Stimulated activated CD8-positive, alpha-beta memory T cell treated with anti-CD3 and anti-CD28 coated beads, Interleukin-12 subunit alpha, Interleukin-12 subunit beta, amount 100 ng/mL, for 24 hours (primary cell): ENCODE data around the gene SGCD.
"Not testable (repeated sequence)": the region's sequence is repeated elsewhere in the genome, so short reads cannot be mapped to it uniquely, and the experiment has no call there.

Experiments
- DNase-seq: peaks from one replicate; pipeline ENCODE4 v3.0.0-alpha.2; 2020; ENCODE audit errors: extremely low read depth

The SGCD gene

GRCh38 chr5:156570615-156571014, 243.7 kb downstream of the SGCD start:
- no peak for DNase-seq

DNA sequence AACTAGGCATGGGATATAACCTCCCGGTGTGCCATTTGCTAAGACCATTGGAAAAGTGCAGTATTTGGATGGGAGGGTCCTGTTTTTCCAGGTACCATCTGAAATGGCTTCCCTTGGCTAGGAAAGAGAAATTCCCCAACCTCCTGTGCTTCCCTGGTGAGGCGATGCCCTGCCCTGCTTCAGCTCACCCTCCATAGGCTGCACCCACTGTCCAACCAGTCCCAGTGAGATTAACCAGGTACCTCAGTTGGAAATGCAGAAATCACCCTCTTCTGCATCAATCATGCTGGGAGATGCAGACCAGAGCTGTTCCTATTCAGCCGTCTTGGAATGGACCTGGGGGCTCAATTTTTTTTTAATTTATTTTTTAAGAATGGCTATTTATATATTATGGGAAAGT, 254.8 kb downstream of the SGCD start:
- no peak for DNase-seq

DNA sequence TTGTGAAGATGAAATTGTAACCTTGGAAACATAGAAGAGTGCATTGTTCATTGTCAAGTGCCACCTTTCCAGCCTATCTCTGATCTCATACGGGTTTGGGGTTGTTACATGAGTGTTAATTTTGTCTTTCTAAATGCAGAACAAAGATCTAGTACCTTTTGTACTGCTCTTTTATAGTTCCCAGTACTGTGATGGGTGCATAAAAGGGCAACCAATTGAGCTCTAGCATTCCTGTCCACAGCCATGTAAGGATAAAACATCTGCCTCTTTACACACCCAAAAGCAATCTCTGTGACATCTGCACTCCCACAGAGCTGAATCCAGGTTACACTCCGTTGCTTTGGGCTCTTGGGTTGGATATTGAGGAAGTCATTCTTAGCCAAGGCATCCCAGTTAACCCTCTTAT, 255.2 kb downstream of the SGCD start:
- DNase-seq = no peak

GRCh38 chr5:156584871-156585270, 257.9 kb downstream of the SGCD start:
- no peak for DNase-seq

DNA sequence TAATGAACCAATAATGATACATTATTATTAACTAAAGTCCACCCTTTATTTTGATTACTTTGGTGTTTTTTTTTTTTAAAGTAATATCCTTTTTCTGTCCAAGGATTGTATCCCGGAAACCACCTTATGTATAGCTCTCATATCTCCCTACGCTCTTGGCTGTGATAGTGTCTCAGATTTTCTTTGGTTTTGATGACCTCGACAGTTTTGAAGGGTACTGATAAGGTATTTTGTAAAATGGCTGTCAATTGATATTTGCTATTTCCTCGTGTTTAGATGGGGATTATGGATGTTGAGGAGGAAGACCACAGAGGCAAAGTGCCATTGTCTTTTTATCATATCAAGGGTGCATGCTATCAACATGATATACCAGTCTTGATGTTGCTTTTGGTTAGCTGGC, 259.0 kb downstream of the SGCD start:
- DNase-seq = no peak

- no peak for DNase-seq
Measured at GRCh38 chr5:156587012-156587411, 260.0 kb downstream of the SGCD start.

DNA sequence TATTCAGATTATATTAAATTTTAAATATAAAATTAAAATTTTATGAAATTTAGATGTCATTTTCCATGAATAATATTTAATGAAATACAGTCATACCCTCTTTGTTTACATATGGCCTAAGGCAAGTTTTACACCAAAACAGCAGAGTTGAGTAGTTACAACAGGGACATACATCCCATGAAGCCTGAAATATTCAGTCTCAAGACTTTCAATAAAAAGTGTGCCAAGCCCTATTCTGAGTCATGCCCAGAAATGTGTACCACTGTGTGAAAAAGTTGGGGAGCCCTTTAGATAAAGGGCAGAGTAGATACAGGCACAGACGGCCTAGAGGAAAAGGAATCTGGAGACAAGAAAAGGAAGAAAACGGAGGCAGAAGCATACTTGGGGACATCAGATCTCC, 261.3 kb downstream of the SGCD start:
- no peak for DNase-seq

- no peak for DNase-seq
Measured at GRCh38 chr5:156589104-156589945, 262.4 kb downstream of the SGCD start.

DNA sequence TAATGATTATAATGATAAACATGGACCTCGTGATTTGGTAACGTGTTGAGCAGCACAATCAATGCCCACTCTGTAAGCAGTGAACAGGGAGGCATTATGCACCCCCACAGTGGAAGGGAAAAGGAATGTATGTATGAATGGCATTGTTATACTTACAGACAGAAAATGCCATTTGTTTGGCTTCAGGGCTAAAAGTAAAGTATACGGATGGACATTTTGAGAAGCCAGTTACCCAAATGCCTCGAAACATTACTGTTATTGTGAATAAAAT, 262.9 kb downstream of the SGCD start:
- DNase-seq = no peak

DNA sequence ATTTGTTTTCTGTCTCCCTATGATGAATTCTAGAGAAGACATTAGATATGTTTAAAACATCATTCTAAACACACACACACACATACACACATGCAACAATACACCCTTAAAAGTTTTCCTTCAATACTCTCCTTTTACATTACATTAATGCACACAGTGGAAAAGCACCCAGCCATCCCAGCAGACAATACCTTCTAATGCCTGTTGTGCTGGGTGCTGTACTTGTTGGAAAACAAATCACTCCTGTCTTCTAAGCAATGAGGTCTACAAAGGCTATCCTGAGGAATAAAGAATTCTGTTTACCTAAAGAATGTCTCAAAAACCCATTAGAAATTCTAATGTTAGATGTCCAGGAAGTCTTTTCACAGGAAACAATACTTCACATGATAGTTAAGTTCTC, 264.0 kb downstream of the SGCD start:
- DNase-seq = no peak

- no peak for DNase-seq
Measured at GRCh38 chr5:156591631-156592030, 264.7 kb downstream of the SGCD start.

- DNase-seq = no peak
Measured at GRCh38 chr5:156593546-156593945, 266.6 kb downstream of the SGCD start.

- no peak for DNase-seq
Measured at GRCh38 chr5:156594406-156594805, 267.4 kb downstream of the SGCD start.

DNA sequence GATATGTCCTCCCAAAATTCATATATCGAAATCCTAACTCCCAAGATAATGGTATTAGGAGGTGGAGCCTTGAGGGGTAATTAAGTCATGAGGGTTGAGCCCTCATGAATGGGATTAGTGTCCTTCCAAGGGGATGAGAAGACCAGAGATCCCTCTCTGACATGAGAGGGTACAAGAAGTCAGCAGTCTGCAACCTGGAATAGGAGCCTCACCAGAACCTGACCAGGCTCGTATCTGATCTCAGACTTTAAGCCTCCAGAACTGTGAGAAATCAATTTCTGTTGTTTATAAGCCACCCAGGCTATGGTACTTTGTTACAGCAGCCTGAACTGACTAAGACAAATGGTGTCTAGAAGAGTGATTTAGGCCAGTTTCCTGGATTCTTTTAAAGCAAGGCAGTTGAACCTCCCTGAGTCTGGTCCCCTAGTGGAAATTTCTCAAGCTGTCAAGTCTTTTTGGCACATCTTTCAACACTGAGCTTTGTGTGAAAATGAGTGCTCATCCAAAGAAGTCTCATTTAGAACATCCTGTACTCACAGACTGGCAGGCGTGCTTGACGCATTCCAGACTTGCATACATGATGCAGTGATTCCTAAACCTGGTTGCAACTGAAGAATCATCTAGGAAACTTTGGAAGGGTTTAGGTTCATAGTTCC, 268.3 kb downstream of the SGCD start:
- DNase-seq = no peak

- no peak for DNase-seq
Measured at GRCh38 chr5:156597276-156597675, 270.3 kb downstream of the SGCD start.

DNA sequence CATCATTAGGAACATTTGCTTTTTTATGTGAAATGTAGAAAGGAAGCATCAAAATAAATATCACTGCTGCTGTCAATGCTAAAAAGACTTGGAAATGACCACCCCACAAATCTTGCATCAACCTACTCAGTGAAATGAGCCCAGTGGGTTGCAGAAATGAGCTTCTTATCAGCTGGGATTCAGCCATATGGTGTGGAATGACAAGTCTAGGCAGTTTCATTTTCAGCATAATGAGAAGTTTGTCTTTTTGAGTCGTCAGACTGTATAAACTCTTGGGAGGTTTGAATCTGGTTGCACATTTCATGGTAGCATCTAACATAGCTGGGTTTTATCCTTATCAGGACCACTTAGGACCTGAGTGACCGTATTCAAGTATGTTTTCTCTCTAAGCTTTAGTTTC, 272.0 kb downstream of the SGCD start:
- DNase-seq = no peak

DNA sequence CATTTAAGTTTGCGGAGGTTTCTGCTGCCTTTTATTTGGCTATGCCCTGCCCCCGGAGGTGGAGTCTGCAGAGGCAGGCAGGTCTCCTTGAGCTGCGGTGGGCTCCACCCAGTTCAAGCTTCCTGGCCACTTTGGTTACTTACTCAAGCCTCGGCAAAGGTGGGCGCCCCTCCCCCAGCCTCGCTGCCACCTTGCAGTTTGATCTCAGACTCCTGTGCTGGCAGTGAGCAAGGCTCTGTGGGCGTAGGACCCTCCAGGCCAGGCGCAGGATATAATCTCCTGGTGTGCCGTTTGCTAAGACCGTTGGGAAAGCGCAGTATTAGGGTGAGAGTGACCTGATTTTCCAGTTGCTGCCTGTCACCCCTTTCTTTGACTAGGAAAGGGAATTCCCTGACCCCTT, 283.6 kb downstream of the SGCD start:
- DNase-seq = not testable (repeated sequence)

DNA sequence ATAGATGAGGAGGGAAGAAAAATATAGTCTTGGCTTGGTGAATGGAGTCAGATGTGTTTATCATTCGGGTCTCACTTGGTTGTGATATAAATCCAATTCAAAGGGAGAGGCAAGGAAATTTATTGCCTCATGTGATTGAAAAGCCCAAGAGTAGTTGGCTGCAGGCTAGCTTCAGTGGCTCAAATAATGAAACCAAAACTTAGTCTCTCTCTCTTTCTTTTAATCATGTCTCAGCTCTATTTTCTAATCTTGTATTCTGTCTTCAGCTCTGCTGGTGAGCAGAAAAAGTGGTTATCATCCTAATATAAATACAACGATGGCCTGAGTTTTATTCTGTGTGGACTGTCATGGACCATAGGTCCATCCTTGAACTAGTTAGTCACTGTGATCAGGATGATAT, 288.9 kb downstream of the SGCD start:
- DNase-seq = no peak

- no peak for DNase-seq
Measured at GRCh38 chr5:156617426-156617825, 290.5 kb downstream of the SGCD start.

GRCh38 chr5:156618601-156619000, 291.6 kb downstream of the SGCD start:
- no peak for DNase-seq

DNA sequence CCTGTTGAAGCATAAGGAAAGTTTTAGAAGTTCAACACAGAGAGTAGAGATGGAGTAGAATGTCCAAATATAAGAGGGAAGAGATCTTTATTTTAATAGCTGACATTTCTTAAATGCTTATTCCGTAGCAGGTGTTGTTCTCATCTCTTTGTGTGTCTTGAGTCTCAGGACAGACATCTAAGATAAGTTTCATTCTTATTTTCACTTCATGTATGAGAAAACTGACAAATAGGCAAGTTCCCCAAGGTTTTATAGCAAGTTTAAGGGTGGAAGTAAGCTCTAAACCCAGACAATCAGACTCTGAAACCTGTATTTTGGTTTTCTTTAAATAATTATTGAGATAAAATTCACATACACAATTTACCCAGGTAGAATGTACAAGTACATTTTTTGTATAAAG, 294.8 kb downstream of the SGCD start:
- no peak for DNase-seq

DNA sequence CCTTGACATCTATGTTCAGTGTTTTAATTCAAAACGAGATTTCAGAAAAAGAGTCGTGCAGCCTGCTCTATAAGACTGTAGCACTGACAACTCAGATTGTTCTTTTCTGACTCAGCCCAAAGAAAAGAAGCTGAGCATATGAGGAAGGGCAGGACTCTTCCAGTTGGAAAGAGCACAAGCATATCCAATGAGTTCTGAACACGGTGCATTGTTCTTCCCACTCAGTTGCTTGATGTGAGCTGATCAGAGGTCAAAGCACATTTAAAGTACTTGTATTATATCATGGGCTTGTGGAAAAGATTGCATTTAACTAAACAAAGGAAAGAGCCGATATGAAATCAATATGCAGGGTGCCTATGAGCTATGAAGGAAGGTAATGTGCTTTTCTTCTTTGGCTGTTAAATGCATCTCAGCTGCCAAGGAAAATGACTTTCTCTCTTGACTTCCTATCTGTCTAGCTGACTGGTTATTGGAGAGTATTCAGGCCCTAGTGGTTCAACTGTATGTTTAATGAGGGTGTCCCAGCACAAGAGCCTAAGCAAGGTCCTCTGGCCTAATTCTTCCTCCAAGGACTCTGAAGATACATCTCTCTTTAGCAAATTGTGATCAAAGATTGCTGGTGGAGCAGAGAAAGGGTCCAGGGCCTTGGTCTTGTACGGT, 296.5 kb downstream of the SGCD start:
- no peak for DNase-seq

DNA sequence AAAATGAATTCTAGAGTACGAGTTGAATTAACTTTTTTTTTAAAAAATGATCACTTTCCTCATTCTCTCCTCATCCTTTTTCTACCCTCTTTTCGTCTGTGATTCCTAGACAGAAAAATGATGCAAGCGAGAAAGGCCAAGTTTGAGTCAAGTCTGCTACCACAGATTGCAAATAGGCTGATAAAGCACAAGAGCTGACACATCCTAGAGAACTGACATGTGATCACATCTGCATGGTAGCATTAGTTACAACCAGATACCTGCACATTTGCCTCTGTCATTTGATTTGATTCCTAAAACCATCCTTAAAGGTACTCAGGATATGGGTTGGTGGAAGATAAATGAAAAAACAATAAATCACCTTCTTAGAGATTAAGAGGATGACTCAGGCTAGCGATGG, 297.7 kb downstream of the SGCD start:
- no peak for DNase-seq
